ENCODE data around the gene SPIC. TPM values are rescaled to one million over a fixed set of nuclear protein-coding genes. Genes with fewer than 3 reads are reported as not detected.
"Not testable (repeated sequence)": the region's sequence is repeated elsewhere in the genome, so short reads cannot be mapped to it uniquely, and the experiment has no call there.

The SPIC gene
- total RNA-seq = not detected

DNA sequence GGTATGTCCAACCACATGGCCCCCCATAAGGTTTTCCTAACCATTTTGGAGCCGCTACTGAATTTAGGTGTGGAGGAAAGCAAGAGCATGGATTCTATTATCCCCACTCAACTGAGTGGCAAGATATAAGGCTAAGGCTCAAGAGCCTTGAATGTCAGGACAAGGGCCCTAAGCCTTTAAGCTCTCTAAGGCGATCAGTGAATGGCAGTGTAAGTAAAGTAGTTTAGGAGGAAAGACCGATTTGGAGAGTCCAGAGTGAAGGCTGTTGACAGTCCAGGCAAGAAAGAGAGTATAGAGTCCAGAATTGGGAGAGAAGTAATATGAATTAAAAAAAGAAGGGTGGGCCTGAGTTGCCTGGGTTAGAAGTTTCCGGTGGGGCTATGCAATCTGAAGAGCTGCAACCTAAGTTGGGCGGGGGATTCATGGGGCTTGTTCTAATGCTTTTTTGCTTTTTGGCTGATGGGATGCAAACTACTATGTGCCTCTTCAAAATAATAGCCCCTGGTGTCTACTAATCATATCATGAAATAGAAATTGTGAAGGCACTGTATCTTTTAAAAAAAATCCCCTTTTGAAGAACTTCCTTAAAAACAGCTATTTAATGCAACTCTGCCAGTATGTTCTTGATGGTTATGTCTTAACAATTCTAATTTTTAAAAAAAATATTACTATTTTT, at the start of gene SPIC:
SPIC (plus strand) TSS at position 626 of the 676 bp plus-strand sequence. CDS start 1,569 bp downstream, outside the sequence.
- peaks cover 21% of the 10 kb centered on the region for H3K27me3 Mint-ChIP-seq
- ATAC-seq = no peak
- DNase-seq = no peak
- CTCF ChIA-PET = no interaction called here
- no peak within 1 kb of the TSS for H3K27ac Mint-ChIP-seq
- H3K4me3 Mint-ChIP-seq = no peak within 1 kb of the TSS
- H3K36me3 Mint-ChIP-seq = no peaks in the 10 kb centered on the region
- no peaks in the 10 kb centered on the region for H3K4me1 Mint-ChIP-seq
- H3K9me3 Mint-ChIP-seq (ENCODE audit: low read depth) = no peaks in the 10 kb centered on the region

DNA sequence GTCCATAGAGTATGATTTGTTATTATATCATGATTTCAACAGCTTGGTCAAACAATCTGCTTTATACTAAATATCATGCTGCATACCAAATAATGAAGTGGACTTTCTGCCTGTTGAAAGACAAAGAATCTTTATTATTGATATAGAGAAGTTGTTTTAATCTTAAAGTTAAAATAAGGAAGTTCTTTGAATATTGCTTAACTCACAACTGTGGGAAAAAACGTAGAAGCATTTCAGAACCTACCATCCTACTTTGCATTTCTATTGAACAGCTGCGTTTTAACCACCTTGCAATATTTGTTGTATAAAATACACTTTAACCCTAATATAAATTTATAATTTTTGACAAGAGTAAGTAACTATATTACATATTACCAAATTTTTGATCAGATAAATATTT, 44.7 kb upstream of the SPIC start:
- no peak overlapping the region for H3K4me3 Mint-ChIP-seq
- no peaks in the 10 kb centered on the region for H3K4me1 Mint-ChIP-seq
- no peaks in the 10 kb centered on the region for H3K27me3 Mint-ChIP-seq
- no peaks in the 10 kb centered on the region for H3K36me3 Mint-ChIP-seq
- no peak overlapping the region for H3K27ac Mint-ChIP-seq
- H3K9me3 Mint-ChIP-seq (ENCODE audit: low read depth) = no peaks in the 10 kb centered on the region
- DNase-seq (no peak), ATAC-seq (no peak)
- CTCF ChIA-PET = no interaction called here

DNA sequence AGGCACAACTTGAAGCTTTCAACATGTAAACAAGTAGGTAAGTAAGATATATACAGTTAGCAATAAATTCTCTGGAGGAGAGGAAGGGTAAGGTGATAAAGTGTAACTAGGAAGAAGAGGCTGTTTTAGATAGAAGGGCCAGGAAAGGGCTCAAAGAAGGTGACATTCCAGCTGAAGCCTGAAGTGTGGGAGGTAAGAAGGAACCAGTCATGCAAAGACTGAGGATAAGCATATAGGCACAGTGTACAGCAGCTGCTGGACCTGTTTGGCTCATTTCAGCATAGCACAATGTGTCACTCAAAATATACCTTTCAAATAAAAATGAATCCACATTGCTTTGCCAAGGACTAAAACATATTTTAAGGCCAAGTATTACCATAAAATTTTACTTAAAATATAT, 39.0 kb upstream of the SPIC start:
- no peaks in the 10 kb centered on the region for H3K4me1 Mint-ChIP-seq
- no peak overlapping the region for H3K4me3 Mint-ChIP-seq
- no peak overlapping the region for H3K27ac Mint-ChIP-seq
- no peaks in the 10 kb centered on the region for H3K9me3 Mint-ChIP-seq (ENCODE audit: low read depth)
- H3K36me3 Mint-ChIP-seq = no peaks in the 10 kb centered on the region
- peaks cover 5% of the 10 kb centered on the region for H3K27me3 Mint-ChIP-seq
- DNase-seq (no peak), ATAC-seq (no peak)
- CTCF ChIA-PET = no interaction called here

DNA sequence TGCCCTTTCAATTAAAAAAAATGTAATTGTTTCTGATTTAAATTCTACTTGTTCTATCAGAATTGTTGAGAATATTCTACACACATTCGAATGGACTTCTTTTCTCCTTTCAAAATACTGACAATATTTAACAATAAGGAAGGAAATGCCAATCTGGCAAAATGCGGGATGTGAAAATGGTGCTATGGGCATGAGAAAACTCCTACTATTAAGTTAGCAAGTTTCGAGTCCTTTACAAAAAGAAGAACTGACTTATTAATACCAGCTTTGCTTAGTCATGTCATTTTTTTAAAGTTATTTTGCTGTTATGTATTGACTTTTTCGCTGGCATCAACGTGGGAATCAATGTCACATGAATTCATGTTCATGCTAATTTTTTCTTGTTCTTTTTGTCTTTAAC, 35.9 kb upstream of the SPIC start:
- Mint-ChIP-seq H3K27me3 (peaks cover 13% of the 10 kb centered on the region), H3K9me3 (ENCODE audit: low read depth) (no peaks in the 10 kb centered on the region), H3K4me1 (no peaks in the 10 kb centered on the region), H3K36me3 (no peaks in the 10 kb centered on the region), H3K4me3 (no peak overlapping the region), H3K27ac (no peak overlapping the region)
- CTCF ChIA-PET = no interaction called here
- ATAC-seq (no peak), DNase-seq (no peak)

DNA sequence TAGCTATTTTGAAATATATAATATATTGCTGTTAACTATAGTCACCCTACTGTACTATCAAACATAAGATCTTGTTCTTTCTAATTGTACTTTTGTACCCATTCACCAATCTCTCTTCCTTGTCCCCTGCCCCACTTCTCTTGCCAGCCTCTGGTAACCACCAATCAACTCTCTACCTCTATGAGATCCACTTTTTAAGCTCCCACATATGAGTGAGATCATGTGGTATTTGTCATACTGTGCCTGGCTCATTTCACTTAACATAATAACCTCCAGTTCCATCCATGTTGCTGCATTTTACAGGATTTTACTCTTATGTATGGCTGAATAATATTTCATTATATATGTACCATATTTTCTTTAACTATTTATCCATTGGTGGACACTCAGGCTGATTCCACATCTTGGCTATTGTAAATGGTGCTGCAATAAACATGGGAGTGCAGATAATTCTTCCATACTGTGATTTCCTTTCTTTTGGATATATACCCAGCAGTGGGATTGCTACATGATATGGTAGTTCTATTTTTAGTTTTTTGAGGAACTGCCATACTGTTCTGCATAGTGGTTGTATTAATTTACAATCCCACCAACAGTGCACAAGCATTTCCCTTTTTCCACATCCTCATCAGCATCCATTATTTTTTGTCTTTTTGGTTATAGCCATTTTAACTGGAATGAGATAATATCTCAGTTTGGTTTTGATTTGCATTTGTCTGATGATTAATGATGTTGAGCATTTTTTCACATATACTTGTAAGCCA, 33.5 kb upstream of the SPIC start:
- H3K9me3 Mint-ChIP-seq (ENCODE audit: low read depth) = no peaks in the 10 kb centered on the region
- ATAC-seq (no peak), DNase-seq (no peak)
- peaks cover 13% of the 10 kb centered on the region for H3K27me3 Mint-ChIP-seq
- no peaks in the 10 kb centered on the region for H3K36me3 Mint-ChIP-seq
- no peaks in the 10 kb centered on the region for H3K4me1 Mint-ChIP-seq
- H3K27ac Mint-ChIP-seq = no peak overlapping the region
- CTCF ChIA-PET = no interaction called here
- H3K4me3 Mint-ChIP-seq = no peak overlapping the region

DNA sequence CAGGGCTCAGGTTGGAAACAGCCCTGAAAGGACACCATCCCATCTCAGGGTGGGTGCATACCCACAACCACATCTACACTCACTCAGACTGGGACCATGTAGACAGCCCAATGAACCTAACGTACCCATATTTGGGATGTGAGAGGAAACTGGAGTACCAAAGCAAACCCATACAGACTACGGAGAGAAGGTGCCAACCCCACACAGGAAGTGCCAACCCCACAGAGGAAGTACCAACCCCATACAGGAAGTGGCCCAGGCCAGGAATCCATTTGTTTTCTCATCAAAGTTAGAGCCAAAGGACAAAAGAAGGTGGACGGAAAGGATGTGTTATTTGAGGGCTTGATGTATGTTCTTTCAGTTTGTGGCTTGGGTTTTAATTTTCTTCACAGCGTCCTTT, 19.5 kb upstream of the SPIC start:
- peak; percentile 42 for ATAC-seq
- peaks cover 4% of the 10 kb centered on the region for H3K9me3 Mint-ChIP-seq (ENCODE audit: low read depth)
- no peak overlapping the region for H3K4me3 Mint-ChIP-seq

DNA sequence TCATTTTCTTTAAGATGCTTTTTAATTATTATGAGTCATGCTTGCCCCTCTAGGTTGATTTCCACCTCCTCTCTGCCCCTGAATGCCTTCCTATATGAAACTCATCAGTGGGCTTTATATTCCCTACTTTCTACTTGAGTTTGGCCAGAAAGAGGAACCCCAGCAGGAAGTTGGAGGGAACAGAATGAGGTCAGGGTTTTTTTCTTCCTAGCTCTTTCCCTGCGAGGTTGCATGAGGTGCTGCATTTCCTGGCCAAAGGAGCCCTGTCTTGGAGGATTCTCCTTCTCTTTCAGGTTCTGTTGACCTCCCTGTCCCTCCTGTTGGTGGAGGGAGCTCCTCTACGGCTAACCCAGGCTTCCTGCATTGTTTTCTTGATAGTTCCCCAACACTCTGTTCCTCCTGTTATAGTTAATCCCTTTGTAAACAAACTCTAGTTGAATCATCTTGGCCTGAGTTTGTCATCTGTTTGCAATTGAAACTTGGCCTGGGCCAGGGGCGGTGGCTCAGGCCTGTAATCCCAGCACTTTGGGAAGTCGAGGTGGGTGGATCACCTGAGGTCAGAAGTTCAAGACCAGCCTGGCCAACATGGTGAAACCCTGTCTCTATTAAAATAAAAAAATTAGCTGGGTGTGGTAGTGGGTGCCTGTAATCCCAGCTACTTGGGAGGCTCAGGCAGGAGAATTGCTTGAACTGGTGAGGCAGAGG, 15.3 kb upstream of the SPIC start:
- no peak overlapping the region for H3K4me3 Mint-ChIP-seq
- no peaks in the 10 kb centered on the region for H3K27me3 Mint-ChIP-seq
- DNase-seq (no peak), ATAC-seq (no peak)
- H3K27ac Mint-ChIP-seq = no peak overlapping the region
- H3K9me3 Mint-ChIP-seq (ENCODE audit: low read depth) = peaks cover 4% of the 10 kb centered on the region
- peaks cover 7% of the 10 kb centered on the region for H3K36me3 Mint-ChIP-seq
- H3K4me1 Mint-ChIP-seq = peaks cover 12% of the 10 kb centered on the region
- CTCF ChIA-PET = no interaction called here

More for the DNA sequence above, 19.5 kb upstream of the SPIC start:
- peak; percentile 61 for DNase-seq
- CTCF ChIA-PET = no interaction called here
- Mint-ChIP-seq H3K27me3 (no peaks in the 10 kb centered on the region), H3K4me1 (peaks cover 12% of the 10 kb centered on the region), H3K27ac (peak overlapping the region; percentile 26), H3K36me3 (peaks cover 7% of the 10 kb centered on the region)

DNA sequence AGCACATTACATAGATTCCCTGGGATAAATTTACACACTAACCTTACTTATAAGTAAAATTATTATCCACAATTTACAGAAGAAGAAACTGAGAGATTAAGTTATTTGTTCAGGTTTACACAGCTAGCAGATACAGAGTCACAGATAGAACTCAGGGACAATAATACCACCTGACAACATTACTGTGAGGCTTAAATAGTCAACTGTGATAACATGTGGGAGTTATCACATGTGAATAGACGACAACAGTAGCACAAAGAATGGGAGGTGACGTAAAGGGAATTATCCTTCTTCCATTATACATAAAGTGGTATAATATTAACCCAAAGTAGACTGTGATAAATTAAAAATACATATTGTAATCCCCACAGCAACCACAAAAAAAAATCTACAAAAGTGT, 6.2 kb upstream of the SPIC start:
- CTCF ChIA-PET = no interaction called here
- Mint-ChIP-seq H3K27ac (no peak overlapping the region), H3K36me3 (no peaks in the 10 kb centered on the region), H3K4me3 (no peak overlapping the region), H3K9me3 (ENCODE audit: low read depth) (no peaks in the 10 kb centered on the region), H3K27me3 (peaks cover 14% of the 10 kb centered on the region), H3K4me1 (peaks cover 11% of the 10 kb centered on the region)
- no peak for ATAC-seq
- no peak for DNase-seq

DNA sequence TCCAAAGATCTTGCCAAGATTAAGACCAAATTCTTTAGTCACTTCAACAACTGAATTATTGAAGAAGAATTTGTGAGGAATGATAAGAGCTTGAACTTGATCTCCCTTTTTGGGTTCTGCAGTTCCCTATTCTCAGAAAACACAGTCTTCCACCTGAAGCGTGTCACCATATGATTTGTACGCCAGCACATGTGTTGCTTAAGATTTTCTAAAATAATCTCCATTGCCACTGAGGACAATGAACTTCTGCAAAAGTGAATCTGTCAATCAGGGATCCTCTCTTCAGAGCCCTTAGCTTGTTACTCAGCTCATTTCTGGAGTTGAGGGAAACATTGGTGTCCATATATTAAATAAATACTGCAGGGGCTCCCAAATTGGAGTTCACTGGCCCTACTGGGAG, 4.2 kb upstream of the SPIC start:
- H3K36me3 Mint-ChIP-seq = no peaks in the 10 kb centered on the region
- H3K27ac Mint-ChIP-seq = no peak overlapping the region
- ATAC-seq (no peak), DNase-seq (no peak)
- CTCF ChIA-PET = no interaction called here
- peaks cover 23% of the 10 kb centered on the region for H3K27me3 Mint-ChIP-seq
- peaks cover 4% of the 10 kb centered on the region for H3K4me1 Mint-ChIP-seq
- no peak overlapping the region for H3K4me3 Mint-ChIP-seq
- H3K9me3 Mint-ChIP-seq (ENCODE audit: low read depth) = no peaks in the 10 kb centered on the region

DNA sequence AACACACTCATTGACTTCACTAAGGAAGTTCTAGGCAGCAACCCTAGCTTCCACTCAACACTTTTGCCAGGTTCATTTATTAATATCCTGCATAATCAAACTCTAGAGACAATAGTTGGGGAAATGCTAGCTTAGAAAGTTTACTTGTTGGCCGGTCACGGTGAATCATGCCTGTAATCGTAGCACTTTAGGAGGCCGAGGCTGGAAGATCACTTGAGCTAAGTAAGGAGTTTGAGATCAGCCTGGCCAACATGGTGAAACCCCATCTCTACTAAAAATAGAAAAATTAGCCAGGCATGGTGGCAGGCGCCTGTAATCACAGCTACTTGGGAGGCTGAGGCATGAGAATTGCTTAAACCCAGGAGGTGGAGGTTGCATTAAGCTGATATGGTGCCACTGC, 3.3 kb upstream of the SPIC start:
- H3K4me1 Mint-ChIP-seq; CTCF ChIA-PET; ATAC-seq; H3K27ac Mint-ChIP-seq; DNase-seq; H3K4me3 Mint-ChIP-seq; H3K36me3 Mint-ChIP-seq; H3K9me3 Mint-ChIP-seq (ENCODE audit: low read depth): not testable (repeated sequence)
- peaks cover 23% of the 10 kb centered on the region for H3K27me3 Mint-ChIP-seq

DNA sequence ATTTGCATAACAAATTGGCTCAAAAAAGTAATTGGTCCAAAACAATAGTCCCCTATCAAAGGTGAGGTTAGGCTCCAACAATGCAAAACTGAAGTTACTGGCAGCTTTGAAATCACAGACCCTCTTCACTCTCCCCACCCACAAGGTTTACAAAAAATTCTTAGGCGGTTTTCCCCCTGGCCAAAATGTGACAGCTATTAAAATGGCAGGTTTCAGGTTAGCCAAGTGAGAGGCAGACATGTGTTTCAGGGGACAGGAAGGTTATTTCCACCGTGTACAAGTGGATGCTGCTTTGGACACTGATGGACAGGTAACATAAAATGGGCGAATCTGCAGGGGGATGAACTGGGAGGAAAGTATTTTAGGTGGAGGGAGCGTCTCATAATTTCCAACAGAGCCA, 888 bp upstream of the SPIC start:
- DNase-seq (no peak), ATAC-seq (no peak)
- H3K4me1 Mint-ChIP-seq = no peaks in the 10 kb centered on the region
- H3K27me3 Mint-ChIP-seq = peaks cover 25% of the 10 kb centered on the region
- H3K4me3 Mint-ChIP-seq = no peak overlapping the region
- no peaks in the 10 kb centered on the region for H3K36me3 Mint-ChIP-seq
- no peaks in the 10 kb centered on the region for H3K9me3 Mint-ChIP-seq (ENCODE audit: low read depth)
- no peak overlapping the region for H3K27ac Mint-ChIP-seq
- CTCF ChIA-PET = no interaction called here

DNA sequence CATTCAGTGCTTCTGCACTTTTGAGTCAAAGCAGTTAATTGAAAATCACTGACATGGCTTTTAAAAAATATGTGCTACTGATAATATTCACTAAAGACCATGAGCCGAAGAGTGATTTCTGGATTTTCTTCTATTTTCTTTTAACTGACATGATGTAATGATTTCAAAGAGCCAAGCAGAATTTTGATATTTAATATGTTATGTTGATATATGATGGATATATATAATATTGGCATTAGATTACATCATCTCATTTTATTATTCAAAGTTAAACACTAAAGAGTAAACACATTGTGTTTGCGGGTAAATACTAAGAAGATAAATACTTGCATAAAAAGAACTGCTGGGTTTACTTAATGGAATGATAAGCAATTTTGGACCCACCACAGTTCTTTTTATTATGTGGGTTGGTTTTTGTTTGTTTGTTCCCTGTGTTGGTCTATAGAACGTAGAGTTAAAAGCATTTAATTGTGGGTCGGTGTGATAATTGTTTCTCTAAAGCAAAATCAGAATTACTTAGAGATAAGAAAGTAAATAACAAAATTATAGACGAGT, 692 bp downstream of the SPIC start:
- no peaks in the 10 kb centered on the region for H3K9me3 Mint-ChIP-seq (ENCODE audit: low read depth)
- peaks cover 17% of the 10 kb centered on the region for H3K27me3 Mint-ChIP-seq
- no peak overlapping the region for H3K4me3 Mint-ChIP-seq
- H3K27ac Mint-ChIP-seq = no peak overlapping the region
- no peak for ATAC-seq
- no peaks in the 10 kb centered on the region for H3K36me3 Mint-ChIP-seq
- no peak for DNase-seq
- CTCF ChIA-PET = no interaction called here
- H3K4me1 Mint-ChIP-seq = no peaks in the 10 kb centered on the region

DNA sequence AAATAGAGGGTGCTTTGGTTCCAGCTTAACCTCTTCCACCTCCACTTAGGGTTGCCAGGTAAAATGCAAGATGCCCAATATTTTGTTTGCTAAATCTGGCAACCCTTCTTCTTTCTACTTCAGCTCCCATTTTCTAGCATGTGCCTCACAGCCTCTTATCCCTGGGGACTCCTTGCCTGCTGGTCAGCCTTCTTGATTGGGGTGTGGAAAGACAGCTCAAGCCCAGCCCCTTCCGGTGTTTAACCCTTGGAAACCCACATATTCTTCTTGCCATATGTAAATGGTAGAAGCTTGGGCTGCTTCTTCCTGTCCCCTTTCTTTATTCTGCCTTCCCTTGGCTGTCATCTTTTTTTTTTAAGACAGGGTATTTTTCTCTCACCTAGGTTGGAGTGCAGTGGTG, 5.7 kb downstream of the SPIC start:
- DNase-seq (no peak), ATAC-seq (no peak)
- Mint-ChIP-seq H3K4me1 (no peaks in the 10 kb centered on the region), H3K4me3 (no peak overlapping the region), H3K36me3 (no peaks in the 10 kb centered on the region), H3K9me3 (ENCODE audit: low read depth) (no peaks in the 10 kb centered on the region), H3K27ac (no peak overlapping the region), H3K27me3 (peaks cover 3% of the 10 kb centered on the region)
- CTCF ChIA-PET = no interaction called here

DNA sequence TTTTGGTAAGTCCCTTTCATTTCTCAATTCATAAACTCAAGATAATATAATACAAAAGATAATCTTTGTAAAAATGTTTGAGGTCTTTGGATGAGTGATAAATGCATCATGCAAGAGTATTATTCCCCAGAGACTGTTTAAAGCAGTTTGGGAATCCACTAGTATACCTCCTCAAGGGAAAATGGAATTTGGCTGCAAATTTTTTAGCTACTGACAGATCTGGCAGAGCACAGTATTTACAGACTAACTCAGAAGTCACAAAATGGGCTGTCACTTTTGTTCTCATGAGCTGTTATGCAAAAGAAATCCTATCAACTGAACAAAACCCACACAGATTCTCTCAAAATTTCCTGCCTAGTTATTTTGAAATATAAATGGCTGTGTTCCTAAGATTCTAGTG, 9.9 kb downstream of the SPIC start:
- CTCF ChIA-PET = interaction anchor here (1.2 kb wide), 1 partner anchor 70 kb away, joined by 3 read pairs; no protein-coding TSS in a partner anchor
- peaks cover 5% of the 10 kb centered on the region for H3K27me3 Mint-ChIP-seq
- no peak for ATAC-seq

More for the DNA sequence above, 9.9 kb downstream of the SPIC start:
- H3K4me3 Mint-ChIP-seq = no peak overlapping the region
- H3K27ac Mint-ChIP-seq = no peak overlapping the region
- no peaks in the 10 kb centered on the region for H3K36me3 Mint-ChIP-seq
- no peaks in the 10 kb centered on the region for H3K9me3 Mint-ChIP-seq (ENCODE audit: low read depth)
- DNase-seq = no peak
- no peaks in the 10 kb centered on the region for H3K4me1 Mint-ChIP-seq
